ENCODE measurements around the gene MSH6.

GRCh38 chr2:47844162-47844561 lies 61.2 kb downstream of the MSH6 start:
- TF ChIP-seq, protein P1, sequence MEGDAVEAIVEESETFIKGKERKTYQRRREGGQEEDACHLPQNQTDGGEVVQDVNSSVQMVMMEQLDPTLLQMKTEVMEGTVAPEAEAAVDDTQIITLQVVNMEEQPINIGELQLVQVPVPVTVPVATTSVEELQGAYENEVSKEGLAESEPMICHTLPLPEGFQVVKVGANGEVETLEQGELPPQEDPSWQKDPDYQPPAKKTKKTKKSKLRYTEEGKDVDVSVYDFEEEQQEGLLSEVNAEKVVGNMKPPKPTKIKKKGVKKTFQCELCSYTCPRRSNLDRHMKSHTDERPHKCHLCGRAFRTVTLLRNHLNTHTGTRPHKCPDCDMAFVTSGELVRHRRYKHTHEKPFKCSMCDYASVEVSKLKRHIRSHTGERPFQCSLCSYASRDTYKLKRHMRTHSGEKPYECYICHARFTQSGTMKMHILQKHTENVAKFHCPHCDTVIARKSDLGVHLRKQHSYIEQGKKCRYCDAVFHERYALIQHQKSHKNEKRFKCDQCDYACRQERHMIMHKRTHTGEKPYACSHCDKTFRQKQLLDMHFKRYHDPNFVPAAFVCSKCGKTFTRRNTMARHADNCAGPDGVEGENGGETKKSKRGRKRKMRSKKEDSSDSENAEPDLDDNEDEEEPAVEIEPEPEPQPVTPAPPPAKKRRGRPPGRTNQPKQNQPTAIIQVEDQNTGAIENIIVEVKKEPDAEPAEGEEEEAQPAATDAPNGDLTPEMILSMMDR (IDR thresholded peaks at IDR 0.05; ENCODE audit: poor library complexity), result no peak
- no peak for TF ChIP-seq EZH2phosphoT487 (IDR thresholded peaks at IDR 0.05; ENCODE audit: low read depth, severe bottlenecking, unreplicated experiment)

Data from hepatocyte (in vitro differentiated cells).